Duodenal mucosa (tissue), 2 donors: ENCODE measurements around the gene HMX3.

Source experiments
- H3K27ac ChIP-seq: one replicate; pipeline ENCODE4 v1.7.0; 2013; ENCODE audit warnings: low read depth, low read length
- H3K27me3 ChIP-seq, 2 donors: one replicate each; pipeline ENCODE4 v1.7.0; 2013; ENCODE audit warnings: low read length in 2 of 2, control low read depth in 1 of 2; ENCODE audit not compliant: insufficient read depth in 2 of 2, control insufficient read depth in 1 of 2
- H3K36me3 ChIP-seq, 2 donors: one replicate each; pipeline ENCODE4 v1.7.0; 2013; ENCODE audit warnings: low read length in 2 of 2, control low read depth in 1 of 2; ENCODE audit not compliant: insufficient read depth in 2 of 2, control insufficient read depth in 1 of 2
- H3K4me1 ChIP-seq, 2 donors: one replicate each; pipeline ENCODE4 v1.7.0; 2013; ENCODE audit warnings: low read length in 2 of 2, control low read depth in 1 of 2; ENCODE audit not compliant: insufficient read depth in 2 of 2, control insufficient read depth in 1 of 2
- H3K4me3 ChIP-seq, 2 donors: one replicate each; pipeline ENCODE4 v1.7.0; 2013; ENCODE audit warnings: low read length in 2 of 2, low read depth in 1 of 2
- H3K9ac ChIP-seq, 2 donors: one replicate each; pipeline ENCODE4 v1.7.0; 2013; ENCODE audit warnings: low read length in 2 of 2, low read depth in 1 of 2
- H3K9me3 ChIP-seq, 2 donors: one replicate each; pipeline ENCODE4 v1.7.0; 2013; ENCODE audit warnings: low read length in 2 of 2, control low read depth in 1 of 2; ENCODE audit not compliant: control insufficient read depth in 1 of 2

The HMX3 gene

DNA sequence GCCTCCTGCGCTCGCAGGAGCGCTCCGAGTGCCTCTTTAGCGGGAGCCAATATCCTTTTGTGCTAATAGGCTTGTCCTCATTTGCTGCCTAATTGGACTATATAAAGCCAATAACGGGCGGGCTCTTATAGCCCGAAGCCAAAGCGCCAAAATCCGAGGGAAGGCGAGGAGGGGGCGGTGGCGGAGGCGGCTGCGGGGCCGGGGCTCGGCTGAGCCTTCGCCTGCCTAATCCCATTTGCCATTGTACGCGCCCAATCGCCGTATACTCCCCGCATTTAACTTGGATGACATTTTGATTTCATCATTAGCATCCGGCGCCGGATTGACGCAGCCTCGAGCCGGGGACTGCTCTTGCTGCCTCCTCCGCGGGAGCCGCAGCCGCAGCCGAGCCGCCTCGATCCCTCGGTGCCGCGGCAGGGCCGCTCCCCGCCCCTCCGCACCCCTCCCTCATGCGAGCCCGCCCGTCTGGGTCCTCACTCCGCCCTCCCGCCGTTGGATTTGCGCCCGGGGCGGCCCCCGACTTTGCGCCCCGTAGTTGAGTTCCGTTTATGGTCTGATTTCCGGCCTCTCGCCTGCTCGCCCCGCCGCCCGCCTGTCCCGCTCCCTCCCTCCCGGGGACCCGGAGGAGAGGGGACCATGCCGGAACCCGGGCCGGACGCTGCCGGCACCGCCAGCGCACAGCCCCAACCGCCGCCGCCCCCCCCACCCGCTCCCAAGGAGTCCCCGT is at the start of gene HMX3:
Gene HMX3, plus strand, starts transcription at position 556 of the 727 bp plus-strand sequence. Its CDS starts 81 bp downstream, at position 637.
- Histone ChIP-seq H3K9me3 (no peaks in the 10 kb centered on the region), H3K27ac (no peak within 1 kb of the TSS), H3K36me3 (no peaks in the 10 kb centered on the region), H3K4me3 (peak within 1 kb of the TSS; percentile 1 to 50), H3K9ac (no peak within 1 kb of the TSS), H3K4me1 (peaks cover 8 to 38% of the 10 kb centered on the region in 2 donors), H3K27me3 (peaks cover 89 to 96% of the 10 kb centered on the region in 2 donors)

DNA sequence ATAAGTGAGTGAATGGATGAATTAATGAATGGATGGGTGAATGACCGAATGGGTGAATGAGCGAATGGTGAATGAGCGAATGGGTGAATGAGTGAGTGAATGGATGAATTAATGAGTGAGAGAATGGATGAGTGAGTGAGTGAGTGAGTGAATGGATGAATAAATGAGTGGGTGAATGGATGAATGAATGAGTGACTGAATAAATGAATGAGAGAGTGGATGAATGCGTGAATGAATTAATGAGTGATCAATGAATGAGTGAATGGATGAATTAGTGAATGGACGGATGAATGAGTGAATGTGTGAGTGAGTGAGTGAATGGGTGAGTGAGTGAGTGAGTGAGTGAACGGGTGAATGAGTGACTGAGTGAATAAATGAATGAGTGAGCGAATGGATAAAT is 49.5 kb upstream of the HMX3 start:
- H3K9ac ChIP-seq: no peak overlapping the region
- no peaks in the 10 kb centered on the region for H3K36me3 ChIP-seq
- H3K4me3 ChIP-seq: no peak overlapping the region
- no peaks in the 10 kb centered on the region for H3K4me1 ChIP-seq
- no peaks in the 10 kb centered on the region for H3K9me3 ChIP-seq
- no peak overlapping the region for H3K27ac ChIP-seq
- H3K27me3 ChIP-seq: no peaks in the 10 kb centered on the region

DNA sequence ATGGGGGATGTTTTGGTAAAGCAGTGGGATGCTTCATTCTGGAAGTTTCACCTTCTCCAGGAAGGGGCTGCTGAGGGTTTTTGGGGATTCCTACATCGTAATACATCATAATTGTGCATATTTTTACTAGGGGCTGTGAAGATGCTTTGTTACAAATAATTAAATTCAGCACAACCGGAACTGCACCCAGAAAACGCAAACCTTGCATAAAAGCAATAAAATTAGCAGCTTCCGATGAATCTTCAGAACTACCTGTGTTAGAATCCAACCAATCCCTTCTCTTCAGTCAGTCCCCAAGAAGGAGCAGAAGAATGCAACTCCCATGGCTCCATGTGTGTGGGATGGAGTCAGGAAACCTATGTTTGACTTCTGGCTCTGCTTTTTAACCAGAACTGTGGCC is 48.4 kb upstream of the HMX3 start:
- Histone ChIP-seq H3K4me1 (no peaks in the 10 kb centered on the region), H3K27ac (no peak overlapping the region), H3K36me3 (no peaks in the 10 kb centered on the region), H3K9me3 (no peaks in the 10 kb centered on the region), H3K27me3 (no peaks in the 10 kb centered on the region), H3K9ac (no peak overlapping the region), H3K4me3 (no peak overlapping the region)

DNA sequence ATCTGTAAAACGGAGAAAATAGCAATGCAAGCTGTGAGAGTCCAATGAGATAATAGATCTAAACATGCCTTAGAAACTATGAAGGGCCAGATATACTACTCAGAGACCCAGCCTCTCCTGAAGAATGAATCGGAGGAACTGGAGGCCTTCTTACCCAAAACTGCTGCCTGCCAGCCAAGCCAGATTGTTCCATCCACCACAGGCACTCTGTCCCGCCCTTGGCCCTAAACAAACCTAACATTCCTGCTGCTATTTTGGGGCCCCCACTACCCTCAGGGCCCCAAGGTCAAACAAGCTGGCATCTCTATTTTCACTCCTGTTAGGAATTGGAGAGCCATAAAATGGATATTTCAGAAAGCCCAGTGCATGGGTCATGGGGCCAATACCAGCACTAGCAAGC is 48.0 kb upstream of the HMX3 start:
- Histone ChIP-seq H3K9ac (no peak overlapping the region), H3K4me1 (no peaks in the 10 kb centered on the region), H3K36me3 (no peaks in the 10 kb centered on the region)

DNA sequence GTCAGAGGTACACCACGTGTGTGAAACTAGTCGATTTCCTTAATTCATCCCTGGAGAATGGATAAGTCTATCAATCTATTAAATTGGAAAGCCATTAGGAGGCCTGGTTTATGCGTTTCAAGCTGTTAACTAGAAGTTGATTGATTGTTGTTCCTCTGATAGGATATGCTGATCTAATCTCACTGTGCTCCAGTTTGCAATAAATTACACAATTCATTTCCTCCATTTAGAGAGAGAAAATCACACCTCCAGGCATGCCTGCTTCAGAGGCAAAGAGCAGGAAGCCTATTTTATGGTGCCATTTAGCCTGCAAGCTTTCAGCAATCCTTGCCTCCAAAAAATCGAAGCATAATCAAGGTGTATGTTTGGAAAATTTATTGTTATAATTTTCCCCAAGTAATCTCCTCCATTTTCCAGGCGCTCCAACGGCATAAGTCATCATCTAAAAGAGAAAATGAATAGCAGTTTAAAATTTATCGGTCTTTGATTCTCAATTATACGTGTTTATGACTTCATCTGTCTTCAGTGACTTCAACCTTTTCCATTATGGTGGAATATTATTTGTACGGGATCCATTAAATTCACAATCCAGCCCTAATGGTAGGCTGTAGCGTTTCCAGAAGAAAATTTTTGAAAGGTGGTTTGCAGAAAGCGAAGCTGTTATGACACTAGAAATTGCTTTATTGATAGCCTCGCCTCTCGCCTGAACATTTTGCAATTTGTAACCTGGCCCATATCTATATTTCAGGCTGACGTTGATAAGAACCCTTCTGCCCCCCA is 42.9 kb upstream of the HMX3 start:
- Histone ChIP-seq H3K4me3 (no peak overlapping the region), H3K36me3 (no peaks in the 10 kb centered on the region), H3K4me1 (no peaks in the 10 kb centered on the region), H3K27ac (no peak overlapping the region), H3K9ac (no peak overlapping the region), H3K9me3 (no peaks in the 10 kb centered on the region), H3K27me3 (peaks cover 3 to 4% of the 10 kb centered on the region in 2 donors)

More for the DNA sequence above, 48.0 kb upstream of the HMX3 start:
- H3K4me3 ChIP-seq: no peak overlapping the region
- H3K27ac ChIP-seq: no peak overlapping the region
- H3K27me3 ChIP-seq: no peaks in the 10 kb centered on the region
- H3K9me3 ChIP-seq: no peaks in the 10 kb centered on the region

DNA sequence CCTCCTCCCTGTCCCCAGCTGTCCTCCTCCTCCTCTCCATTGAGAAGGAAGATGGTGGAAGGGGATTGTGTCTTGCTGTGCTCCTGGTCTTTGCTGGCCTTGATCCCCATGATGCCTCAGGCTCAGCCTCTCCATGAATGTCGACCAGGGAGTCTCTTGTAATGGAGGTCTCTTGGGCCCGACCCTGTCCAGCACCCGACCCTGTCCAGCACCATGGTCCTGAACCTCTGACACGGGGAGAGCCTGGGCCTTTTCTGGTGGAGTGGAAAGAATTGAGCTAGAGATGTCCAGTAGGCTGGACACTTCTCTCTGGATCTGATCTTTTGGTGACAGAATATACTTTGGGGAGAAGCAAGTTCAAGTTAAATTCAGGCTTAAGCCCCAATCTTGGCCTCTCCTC is 42.3 kb upstream of the HMX3 start:
- Histone ChIP-seq H3K27me3 (peaks cover 3 to 4% of the 10 kb centered on the region in 2 donors), H3K36me3 (no peaks in the 10 kb centered on the region), H3K9me3 (no peaks in the 10 kb centered on the region), H3K27ac (no peak overlapping the region), H3K4me3 (no peak overlapping the region), H3K9ac (no peak overlapping the region), H3K4me1 (no peaks in the 10 kb centered on the region)

DNA sequence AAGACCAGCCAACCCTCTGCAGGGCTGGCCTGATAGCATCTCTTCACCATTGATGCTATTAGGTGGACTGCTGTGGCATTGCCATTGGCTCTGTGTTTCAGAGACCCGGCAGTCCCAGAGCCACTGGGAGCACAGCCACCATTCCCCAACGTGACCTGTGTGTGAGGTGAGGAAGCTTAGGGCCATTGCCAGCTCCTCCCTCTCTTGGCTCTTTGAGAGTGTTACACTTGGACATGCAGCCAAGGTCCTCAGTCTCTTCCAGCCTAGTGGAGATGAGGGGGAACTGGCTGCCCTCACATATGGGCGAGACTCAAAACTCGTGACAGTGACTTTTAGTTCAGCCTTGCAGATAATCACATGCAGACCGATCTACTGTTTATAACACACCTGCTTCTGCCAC is 39.3 kb upstream of the HMX3 start:
- H3K9me3 ChIP-seq: no peaks in the 10 kb centered on the region
- H3K27me3 ChIP-seq: peaks cover 3 to 4% of the 10 kb centered on the region in 2 donors
- no peak overlapping the region for H3K9ac ChIP-seq
- H3K27ac ChIP-seq: no peak overlapping the region
- H3K4me3 ChIP-seq: no peak overlapping the region
- H3K4me1 ChIP-seq: no peaks in the 10 kb centered on the region
- H3K36me3 ChIP-seq: no peaks in the 10 kb centered on the region

DNA sequence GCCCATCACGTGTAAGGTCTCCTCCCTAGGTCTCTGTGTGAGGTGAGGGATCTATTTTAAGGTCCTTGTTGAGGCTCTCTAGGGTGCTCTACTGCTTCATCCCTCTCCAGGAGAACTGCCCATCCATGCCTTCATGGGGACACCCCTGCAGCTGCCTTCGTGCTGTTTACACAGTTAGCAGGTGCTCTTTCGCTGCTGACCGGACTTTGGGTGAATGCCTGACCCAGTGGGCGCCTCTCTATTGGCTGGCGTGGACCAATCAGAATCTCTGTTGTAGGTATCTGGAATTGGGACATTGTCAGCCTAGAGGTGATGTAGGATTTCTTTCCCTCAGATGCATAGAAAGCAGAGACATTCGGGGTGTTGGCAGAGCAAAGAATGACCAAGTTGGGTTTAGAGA is 38.7 kb upstream of the HMX3 start:
- no peaks in the 10 kb centered on the region for H3K36me3 ChIP-seq
- H3K27me3 ChIP-seq: peaks cover 3 to 4% of the 10 kb centered on the region in 2 donors
- H3K27ac ChIP-seq: no peak overlapping the region
- no peak overlapping the region for H3K4me3 ChIP-seq
- no peaks in the 10 kb centered on the region for H3K4me1 ChIP-seq
- H3K9me3 ChIP-seq: no peaks in the 10 kb centered on the region
- no peak overlapping the region for H3K9ac ChIP-seq

DNA sequence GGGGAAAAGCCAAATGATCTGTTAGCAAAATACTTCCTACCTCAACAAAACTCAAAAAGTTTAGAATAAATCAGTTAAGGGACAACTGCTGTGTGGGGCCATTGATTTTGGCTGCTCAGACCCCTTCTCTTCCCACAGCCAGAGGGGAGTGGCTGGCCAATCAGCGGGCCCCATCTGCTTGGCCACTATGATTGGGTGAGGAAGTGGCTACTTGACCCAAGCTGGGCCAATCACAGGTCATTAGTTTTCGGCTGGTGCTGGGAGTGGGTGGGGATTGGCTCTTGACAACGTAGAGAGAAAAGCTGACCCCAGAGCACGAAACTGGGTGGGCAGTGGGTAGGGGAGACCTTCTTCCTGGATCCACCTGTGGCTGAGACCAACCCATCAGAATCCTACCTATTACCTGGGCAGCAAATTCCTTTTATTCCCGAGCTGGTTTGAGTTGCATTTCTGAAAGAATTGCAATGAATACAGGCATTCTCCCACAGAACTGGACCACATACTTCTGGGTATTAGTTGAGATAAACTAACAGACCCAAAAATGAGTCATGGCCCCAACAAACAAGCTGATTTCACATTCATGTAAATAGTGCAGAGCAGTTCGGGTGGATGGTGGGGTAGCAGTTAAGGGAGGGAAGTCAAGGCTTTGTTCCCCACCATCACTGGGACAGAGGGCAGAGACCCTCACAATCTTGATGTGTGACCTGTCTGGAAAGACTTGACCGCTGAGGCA is 35.6 kb upstream of the HMX3 start:
- Histone ChIP-seq H3K4me1 (no peaks in the 10 kb centered on the region), H3K4me3 (no peak overlapping the region), H3K27ac (no peak overlapping the region), H3K9me3 (no peaks in the 10 kb centered on the region), H3K9ac (no peak overlapping the region), H3K36me3 (no peaks in the 10 kb centered on the region), H3K27me3 (peaks cover 0 to 4% of the 10 kb centered on the region in 2 donors)

DNA sequence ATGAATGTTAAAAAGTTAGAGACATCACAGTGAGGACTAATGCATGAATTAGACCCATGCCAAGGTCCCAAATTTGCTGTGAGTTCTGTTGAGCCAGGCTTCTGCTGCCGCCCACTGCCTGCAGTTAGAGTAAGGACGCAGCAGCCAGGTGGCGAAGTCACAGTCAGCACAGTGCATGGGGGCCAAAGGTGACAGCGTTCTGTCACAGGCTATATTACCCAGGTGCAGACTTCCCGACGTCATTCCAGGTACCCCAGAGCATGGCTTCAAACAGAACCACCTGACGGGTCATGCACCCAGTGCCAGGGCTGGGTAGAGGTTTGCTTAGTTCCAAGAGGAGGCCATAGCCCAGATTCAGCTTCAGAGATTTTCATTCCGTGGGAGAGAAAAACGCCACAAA is 33.9 kb upstream of the HMX3 start:
- H3K27me3 ChIP-seq: no peaks in the 10 kb centered on the region
- no peaks in the 10 kb centered on the region for H3K9me3 ChIP-seq
- no peak overlapping the region for H3K4me3 ChIP-seq
- no peak overlapping the region for H3K27ac ChIP-seq
- H3K36me3 ChIP-seq: no peaks in the 10 kb centered on the region
- no peaks in the 10 kb centered on the region for H3K4me1 ChIP-seq
- no peak overlapping the region for H3K9ac ChIP-seq
